ENCODE measurements around the gene AGAP1. TPM values are rescaled to one million over a fixed set of nuclear protein-coding genes. Genes with fewer than 3 reads are reported as not detected.

The AGAP1 gene
- total RNA-seq, 1 donor from 2014 or later, result 13.5 TPM

- DNase-seq (ENCODE audit: low spot score), result no peak
Measured at GRCh38 chr2:235489897-235490296, 3.9 kb upstream of the AGAP1 start.

- peak; percentile 23 for DNase-seq (ENCODE audit: low spot score)
Measured at GRCh38 chr2:235492850-235493344, 946 bp upstream of the AGAP1 start.

GRCh38 chr2:235493402-235493774, 455 bp upstream of the AGAP1 start:
- DNase-seq (ENCODE audit: low spot score), result no peak

- DNase-seq (ENCODE audit: low spot score), result peak; percentile 44
Measured at GRCh38 chr2:235494716-235495372, 1.0 kb downstream of the AGAP1 start.

- DNase-seq (ENCODE audit: low spot score), result no peak
Measured at GRCh38 chr2:235495373-235496238, 1.8 kb downstream of the AGAP1 start.

- DNase-seq (ENCODE audit: low spot score), result no peak
Measured at GRCh38 chr2:235496239-235496621, 2.4 kb downstream of the AGAP1 start.

- DNase-seq (ENCODE audit: low spot score), result no peak
Measured at GRCh38 chr2:235497096-235497495, 3.3 kb downstream of the AGAP1 start.

GRCh38 chr2:235498541-235498940, 4.7 kb downstream of the AGAP1 start:
- DNase-seq (ENCODE audit: low spot score), result no peak

GRCh38 chr2:235498946-235499812, 5.3 kb downstream of the AGAP1 start:
- DNase-seq (ENCODE audit: low spot score), result no peak

- DNase-seq (ENCODE audit: low spot score), result no peak
Measured at GRCh38 chr2:235500110-235500760, 6.4 kb downstream of the AGAP1 start.

GRCh38 chr2:235500761-235501672, 7.2 kb downstream of the AGAP1 start:
- DNase-seq (ENCODE audit: low spot score), result no peak

GRCh38 chr2:235501673-235502031, 7.8 kb downstream of the AGAP1 start:
- DNase-seq (ENCODE audit: low spot score), result no peak

- DNase-seq (ENCODE audit: low spot score), result no peak
Measured at GRCh38 chr2:235502336-235502735, 8.5 kb downstream of the AGAP1 start.

- no peak for DNase-seq (ENCODE audit: low spot score)
Measured at GRCh38 chr2:235504441-235505180, 10.8 kb downstream of the AGAP1 start.

GRCh38 chr2:235505181-235505741, 11.4 kb downstream of the AGAP1 start:
- no peak for DNase-seq (ENCODE audit: low spot score)

GRCh38 chr2:235506291-235506996, 12.6 kb downstream of the AGAP1 start:
- DNase-seq (ENCODE audit: low spot score), result no peak

GRCh38 chr2:235506997-235507615, 13.3 kb downstream of the AGAP1 start:
- no peak for DNase-seq (ENCODE audit: low spot score)

GRCh38 chr2:235507928-235508327, 14.1 kb downstream of the AGAP1 start:
- DNase-seq (ENCODE audit: low spot score), result no peak

All from umbilical cord (tissue), 2 donors.